CD4-positive, alpha-beta T cell treated with Interferon gamma for 1 hour (primary cell): ENCODE results near the gene CLK2.
"Not testable (repeated sequence)": the region's sequence is repeated elsewhere in the genome, so short reads cannot be mapped to it uniquely, and the experiment has no call there.

Experiments used
- DNase-seq: peaks from one replicate; pipeline ENCODE4 v3.0.0-alpha.2; 2020

Gene CLK2

DNA sequence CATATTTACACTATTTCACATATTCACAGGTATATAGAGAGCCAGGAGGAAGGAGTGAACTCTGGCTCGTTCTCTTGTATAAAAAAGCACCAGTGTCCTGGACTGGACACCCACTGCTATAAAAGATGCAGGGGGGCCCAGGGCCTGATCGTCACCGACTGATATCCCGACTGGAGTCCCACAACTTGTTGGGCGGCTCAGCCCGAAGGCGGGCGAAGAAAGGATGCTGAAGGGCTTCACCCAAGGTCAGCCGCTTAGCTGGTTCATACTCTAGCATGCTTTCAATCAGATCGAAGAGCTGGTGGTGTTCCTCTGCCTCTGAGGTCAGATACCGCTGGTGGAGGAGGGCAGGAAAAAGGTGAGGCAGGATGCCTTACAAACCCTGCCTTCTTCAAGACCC is 10.2 kb downstream of the CLK2 start:
- no peak for DNase-seq

DNA sequence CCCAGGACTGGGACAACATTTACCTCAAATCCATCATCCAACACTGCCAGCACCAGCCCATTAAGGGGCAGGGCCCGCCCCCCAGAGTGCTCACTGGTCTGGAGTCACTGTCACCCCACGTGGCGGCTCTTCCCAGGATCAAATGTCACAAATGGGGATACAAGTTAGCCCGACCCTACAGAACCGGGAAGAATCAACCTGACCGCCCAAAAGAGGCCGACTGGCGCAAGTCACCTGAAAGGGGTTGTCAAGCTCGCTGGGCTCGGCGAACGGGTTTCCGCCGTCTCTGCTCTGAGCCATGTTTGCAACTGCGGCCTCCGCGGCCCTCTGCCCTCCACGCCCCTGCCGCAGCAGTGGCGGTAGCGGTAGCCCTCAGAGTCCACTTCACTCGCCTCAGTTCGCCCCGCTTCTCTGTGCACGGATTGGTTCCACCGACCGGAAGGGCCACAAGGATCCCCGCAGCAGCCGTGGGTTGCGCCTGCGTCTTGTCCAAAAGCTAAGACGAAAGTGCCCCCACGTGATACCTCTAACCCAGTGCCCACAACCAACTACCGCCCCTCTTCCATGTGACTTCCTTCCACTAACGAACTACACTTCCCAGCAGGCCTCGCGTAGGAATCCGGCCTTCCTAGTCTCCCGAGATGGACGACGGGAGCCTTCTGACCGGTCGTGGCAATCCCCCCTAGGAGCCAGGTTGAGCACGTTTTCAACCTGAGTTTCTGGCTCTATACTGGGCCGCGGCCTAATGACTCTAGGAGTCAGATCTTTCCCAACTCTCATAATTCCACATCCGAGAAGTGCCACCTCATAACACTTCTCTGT is 11.2 kb downstream of the CLK2 start, which contains the start of gene SCAMP3:
SCAMP3 (minus strand) TSS at position 509 of the 822 bp plus-strand sequence; CDS start at position 300, 209 bp downstream.
- DNase-seq, result peak; percentile 89

DNA sequence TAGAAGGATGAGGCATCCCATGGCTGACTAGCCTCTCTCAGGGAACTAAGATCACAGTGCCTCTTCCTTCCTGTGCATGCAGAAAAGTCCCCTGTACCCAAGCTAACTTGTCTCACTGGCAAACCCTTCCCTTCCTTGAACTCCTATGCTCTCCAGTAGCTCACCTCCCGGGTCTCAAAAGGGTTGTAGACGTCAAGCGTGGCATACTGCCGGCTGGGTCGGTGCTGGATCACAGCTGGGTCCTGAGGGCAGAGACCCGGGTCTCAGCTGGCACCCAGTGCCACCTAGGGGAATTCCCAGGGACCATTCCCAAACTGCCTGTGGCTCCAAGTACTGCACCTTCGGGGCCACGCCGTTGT is 11.8 kb downstream of the CLK2 start:
- DNase-seq, result no peak

DNA sequence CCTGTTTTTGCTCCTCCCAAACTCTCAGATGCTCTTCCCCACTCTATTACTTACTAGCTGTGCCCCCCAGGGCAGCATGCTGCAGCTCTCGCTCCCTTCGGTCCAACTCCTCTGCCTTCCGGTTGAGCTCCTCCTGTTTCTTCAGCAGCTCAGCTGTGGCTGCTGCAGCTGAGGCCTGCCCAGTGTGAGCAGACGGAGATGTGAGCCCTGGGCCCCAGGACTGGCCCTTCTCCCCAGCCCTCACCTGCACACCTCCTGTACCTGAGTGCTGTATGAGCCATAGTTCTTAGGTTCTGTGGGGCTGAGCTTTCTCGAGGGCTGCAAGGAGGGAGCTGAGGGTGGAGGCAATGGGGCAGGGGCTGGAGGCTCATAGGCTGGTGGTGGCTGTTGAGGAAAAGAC is 13.0 kb downstream of the CLK2 start:
- DNase-seq, result no peak

DNA sequence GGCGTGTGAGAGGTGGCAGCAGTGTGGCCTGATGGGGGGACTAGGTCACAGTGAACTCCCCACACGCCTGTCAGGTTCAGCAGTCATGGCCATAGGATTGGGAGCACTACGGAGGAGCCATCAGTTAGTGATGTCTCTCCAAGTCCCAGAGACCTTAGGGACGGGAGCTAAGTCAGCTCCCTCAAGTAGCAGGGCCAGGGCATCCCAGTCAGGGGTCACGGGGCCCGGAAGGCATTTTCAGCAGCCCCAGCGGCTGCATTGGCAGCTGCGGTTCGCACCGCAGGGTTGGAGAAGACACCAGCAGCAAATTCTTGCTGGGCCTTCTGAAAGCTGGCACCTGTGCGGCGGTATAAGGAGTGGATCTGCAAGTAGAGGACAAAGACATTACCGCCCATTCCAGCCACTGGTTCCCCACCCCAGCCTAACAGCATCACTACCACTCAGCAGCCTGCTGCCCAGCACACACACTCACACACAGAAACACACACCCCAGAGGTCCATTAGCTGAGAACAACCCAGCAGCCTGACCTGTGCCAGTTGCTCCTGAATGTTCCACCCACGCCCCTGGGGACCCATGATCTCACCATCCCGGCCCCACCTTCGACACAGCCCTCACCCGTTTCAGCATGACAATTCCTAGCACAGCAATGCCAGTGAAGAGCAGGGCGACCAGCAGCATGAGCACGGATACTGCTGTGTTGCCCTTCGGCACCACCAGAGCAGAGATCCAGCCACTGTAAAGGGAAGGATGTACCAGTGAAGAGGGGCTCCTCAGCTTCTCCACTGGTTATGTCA is 17.0 kb downstream of the CLK2 start:
- no peak for DNase-seq

DNA sequence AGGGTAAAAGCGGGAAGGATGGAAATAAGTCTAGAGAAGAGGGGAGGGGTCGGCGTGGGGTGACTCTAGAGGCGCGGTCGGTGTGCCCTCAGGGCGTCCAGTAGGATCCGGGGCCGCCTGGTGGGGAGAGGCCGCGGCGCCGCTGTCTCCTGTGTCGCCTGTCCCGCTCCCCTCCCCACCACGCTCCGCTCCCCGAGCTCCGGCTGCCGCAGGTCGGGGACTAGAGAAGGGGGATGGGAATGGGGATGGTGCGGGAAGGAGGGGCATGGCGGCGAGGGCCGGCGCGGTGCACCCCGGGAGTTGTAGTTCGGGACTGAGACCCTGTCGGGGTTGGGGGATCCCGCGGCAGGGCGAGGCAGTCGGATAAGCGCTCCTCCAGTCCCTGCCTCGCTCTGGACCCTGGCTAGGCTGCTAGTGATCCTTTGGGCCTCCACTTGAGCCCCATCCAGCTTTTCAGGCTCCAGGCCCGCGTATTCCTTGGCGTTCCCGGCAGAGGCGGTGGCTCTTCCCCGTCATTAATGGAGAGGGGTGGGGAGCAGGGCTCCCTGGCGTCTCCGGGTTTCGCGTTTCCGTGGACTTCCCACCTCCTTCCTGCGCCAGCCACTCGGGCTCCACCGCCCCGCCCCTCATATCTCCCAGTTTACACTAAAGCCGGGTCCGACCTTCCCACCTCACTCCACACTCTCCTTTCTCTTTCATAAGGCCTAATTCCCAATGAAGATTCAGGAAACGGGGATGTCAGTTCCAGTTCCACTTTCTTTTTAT is 17.9 kb downstream of the CLK2 start, which contains the start of gene ENTREP3:
ENTREP3 (minus strand) TSS at position 241 of the 765 bp plus-strand sequence. CDS start 606 bp downstream, outside the sequence.
- peak; percentile 75 for DNase-seq

DNA sequence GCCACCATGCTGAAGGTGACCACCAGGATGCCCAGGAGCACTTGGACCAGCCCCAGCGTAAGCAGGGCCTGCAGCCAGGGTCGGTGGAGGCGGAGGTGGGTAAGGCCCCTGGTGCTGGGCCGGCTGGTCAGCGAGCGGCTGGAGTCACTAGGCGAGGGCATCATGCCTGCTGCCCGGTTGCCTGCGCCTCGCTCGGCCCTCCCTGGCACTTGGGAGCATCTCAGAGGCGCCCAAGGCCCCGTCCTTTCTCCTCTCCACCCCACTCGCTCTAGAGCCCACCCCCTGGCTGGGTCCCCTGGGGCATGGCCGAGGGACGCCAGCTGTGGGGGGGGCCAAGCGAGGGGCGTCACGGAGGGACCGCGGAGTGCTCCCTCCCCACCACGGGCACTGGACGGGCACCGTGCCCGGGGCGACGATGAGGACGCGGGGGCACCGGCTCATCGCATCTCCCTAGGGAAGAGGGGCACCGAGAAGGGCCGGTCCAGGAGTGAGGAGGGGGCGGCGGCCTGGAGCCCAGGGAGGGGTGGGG is 18.5 kb downstream of the CLK2 start:
- DNase-seq, result no peak

DNA sequence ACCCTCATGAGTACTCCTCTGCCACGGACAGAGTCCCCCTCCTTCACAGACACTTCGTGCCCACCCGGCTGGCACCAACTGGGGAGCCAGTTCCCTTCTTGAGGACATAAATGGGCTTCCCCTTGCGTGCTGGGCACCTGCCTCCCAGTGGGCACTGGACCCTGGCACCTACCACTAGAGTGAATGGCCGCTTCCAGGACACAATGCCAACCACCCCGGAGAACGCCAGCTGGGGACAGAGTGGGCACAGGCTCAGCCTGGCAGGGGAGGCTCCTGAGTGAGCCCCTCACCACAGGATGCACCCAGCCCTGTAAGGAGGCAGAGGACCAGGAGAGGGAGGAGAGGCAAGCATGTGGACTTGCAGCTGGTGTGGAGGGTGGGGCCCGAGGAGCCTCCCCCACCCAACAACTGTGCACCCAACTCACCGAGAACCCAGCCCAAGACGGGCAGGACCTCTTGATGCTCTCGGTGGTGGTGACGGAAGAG is 19.0 kb downstream of the CLK2 start:
- no peak for DNase-seq

DNA sequence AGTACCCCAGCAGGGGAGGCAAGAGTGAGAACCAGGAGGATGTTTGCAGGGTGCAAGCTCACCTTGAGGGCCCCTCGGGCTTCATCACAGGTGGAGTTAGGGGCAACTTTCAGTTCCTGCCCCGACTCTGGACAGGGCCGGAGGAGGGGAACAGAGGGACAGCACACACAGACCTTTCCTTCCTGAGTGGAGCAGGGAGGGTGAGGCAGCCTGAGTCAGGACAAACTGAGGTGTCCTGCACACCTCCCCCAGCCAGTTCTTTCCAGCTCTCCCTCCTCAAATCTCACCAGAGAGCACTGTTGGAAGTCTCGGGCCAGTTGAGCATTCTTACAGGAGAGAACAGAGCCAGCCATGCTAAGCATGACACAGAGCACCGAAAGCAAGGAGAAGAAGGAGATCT is 19.5 kb downstream of the CLK2 start:
- DNase-seq, result no peak

DNA sequence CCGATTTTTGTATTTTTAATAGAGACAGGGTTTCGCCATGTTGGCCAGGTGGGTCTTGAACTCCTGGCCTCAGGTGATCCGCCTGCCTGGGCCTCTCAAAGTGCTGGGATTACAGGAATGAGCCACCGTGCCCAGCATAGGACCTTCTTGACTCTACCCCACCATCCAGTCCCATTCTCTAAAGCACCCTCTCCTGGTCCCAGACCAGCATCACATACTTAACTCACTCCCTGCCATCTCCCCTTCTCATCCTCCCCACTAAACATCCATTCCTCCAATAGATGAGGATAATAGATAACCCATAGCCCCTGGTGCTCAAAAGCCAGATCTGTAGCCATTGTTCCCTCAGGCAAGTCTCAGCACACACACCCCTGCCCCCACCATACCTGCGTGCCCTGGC is 20.1 kb downstream of the CLK2 start:
- no peak for DNase-seq

DNA sequence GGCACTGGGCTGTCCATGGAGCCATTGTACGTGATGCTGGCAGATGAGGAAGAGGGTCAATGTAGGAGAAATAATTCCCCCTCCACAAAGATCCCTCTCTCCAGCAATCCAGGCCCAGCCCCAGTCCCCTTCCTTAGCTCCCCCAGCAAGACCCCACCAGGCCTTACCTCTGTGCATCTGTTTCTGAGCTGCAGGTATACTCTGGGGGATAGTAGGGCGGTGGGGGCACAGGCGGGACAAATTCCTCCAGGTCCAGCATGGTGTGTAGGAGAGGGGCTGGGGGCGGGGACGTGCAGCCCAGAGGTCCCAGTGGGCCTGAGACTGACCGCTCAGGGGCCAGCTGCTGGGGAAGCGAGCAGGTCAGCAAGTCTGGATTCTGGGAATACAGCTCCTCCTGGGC is 21.7 kb downstream of the CLK2 start:
- no peak for DNase-seq

DNA sequence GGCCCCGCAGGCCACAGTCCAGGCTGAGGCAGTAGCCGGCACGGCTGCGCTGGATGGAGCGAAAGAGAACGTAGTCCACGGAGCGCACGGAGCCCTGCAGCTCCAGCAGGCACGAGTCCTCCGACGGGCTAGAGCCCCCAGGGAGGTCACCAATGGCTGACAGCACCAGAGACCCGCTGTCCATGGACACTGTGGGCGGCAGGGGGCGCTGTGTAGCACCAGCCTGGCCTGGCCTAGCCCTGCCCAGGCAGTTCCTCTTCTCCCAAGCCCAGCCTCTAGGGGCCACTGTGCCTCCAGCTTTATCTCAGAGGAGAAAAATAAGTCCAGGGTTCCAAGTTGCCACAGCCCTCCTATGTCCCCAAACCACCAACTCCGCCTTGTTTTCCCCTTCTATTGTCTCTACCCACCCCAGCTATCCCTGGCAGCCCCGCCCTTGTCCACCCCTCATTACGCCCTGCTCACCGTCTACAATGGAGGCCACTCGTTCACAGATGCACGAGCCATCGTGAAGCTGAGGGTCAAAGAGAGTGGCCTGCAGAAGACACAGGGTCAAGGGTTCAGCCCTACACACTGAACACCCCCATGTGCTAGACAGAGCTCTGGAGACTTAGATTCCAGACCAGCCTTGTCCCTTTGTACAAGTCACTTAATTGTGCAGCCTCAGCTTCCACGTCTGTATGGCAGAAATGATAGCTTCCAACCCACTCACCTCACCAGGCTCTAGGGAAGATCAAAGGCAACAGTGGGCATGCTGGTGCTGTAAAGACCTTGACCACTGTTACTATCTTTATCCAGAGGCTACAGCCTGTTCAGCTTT is 22.5 kb downstream of the CLK2 start:
- DNase-seq, result peak; percentile 93

DNA sequence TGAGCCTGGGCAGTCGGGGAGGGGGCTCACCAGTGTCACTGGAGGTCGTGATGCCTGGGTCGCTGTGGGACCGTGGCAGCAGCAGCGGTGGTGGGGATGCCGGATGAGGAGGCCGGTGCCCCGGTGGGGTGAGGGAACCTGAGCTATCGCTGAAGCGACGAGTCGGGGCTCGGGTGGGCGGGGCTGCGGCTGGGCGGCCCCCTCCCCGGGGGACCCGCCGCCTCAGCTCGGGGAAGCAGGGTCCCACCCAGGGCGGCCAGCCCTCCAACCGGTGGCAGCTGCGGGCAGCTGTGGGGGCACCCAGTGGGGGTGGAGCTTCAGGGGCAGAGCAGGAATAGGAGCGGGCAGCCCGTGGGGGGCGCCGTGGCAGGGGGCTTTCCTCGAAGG is 23.1 kb downstream of the CLK2 start:
- DNase-seq, result peak; percentile 9

DNA sequence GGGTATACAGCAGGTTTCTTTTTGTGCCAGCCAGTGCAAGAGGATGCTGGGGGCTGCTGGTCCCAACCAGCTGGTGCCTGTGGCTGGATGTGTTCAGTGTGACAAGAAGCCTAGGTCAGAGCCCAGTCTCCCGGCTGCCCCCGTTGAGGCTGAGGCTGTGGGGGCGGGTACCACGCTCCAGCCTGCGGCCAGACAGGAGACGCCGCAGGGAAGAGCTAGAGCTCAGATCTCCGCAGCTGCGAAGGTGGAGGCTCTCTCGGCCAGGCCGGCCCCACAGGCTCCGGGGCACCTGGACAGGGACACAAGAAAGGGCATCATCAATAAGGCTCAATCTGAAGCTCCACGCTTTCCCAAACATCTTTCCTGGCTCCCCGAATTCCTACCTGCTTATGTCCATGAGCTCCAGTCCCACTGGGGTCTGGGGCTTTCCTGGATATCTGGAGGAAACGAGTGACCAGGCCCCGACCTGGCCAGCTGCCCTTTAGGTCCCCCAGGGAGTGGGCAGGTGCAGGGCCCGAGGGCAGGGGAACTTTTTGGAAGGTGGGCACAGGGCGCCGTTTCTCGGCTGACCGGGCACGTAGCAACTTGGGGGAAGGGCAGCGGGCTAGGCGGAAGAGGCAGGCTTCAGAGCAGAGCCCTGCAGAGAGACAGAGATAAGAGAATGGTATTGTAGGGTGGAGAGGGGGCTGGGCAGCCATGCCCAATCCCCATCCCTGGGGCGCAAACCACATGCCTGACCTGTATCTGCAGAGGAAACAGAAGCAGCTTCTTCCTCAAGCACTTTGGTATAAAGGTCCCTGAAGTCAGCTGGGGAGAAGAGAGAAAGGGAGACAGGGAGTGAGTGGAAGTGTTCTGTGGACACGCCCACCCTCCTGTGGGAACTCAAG is 25.4 kb downstream of the CLK2 start:
- no peak for DNase-seq

DNA sequence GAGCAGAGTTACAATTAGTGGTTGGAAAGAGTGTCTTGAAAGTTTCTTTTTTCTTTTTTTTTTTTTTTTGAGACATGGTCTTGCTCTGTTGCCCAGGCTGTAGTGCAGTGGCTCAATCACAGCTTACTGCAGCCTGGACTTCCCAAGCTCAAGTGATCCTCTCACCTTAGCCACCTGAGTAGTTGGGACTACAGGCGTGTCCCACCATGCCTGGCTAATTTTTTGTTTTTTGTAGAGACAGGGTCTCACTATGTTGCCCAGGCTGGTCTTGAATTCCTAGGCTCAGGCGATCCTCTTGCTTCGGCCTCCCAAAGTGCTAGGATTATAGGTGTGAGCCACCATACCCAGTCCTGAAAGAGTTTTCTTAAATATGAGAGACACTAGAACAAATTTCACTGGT is 26.5 kb downstream of the CLK2 start:
- DNase-seq, result not testable (repeated sequence)

DNA sequence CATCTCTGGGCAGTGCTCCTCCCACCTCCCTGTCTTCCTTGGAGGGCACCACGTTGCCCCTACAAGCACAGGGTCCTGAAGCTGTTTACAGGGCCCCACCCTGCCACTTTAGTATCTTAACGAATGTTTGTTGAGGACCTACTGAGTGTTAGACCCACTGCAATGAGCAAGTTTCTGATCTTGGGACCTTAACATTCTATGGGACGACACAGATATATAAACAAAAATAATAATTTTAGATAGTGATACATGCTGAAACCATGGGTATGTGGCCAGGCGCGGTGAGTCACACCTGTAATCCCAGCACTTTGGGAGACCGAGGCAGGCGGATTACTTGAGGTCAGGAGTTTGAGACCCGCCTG is 28.2 kb downstream of the CLK2 start:
- no peak for DNase-seq

DNA sequence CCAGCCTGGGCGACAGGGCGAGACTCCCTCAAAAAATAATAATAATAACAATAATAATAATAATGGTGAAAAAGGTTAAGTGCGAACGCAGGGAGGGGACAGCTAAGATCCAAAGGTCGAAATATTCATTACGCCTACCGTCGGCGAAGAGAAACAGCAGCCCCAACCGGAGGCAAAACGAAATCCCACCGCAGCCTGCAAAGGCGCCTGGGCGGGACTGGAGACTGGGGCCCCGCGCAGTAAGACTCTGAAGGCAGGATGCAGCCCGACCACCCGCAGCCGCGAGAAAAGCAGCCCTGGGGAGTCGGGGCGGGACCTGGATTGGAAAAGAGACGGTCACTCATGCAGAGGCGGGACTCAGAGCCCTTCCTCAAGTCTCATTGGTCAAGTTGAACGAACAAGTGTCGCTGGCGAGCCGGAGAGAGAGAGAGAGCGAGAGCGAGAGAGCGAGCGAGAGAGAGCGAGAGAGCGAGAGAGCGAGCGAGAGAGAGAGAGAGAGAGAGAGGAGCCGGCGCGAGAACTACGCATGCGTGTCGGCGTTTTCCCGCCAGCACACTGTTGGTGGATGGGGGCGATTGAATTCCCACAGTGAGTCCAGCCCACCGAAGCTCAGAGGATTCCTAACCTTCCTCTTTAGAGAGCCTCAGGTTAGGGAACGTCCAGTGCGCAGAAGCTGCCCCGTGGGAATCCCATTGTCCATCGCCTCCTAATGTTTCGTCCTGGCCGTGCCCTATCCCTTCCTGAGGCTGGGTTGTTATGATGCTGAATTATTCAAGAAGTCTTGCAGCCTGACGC is 28.7 kb downstream of the CLK2 start:
- DNase-seq, result peak; percentile 96

DNA sequence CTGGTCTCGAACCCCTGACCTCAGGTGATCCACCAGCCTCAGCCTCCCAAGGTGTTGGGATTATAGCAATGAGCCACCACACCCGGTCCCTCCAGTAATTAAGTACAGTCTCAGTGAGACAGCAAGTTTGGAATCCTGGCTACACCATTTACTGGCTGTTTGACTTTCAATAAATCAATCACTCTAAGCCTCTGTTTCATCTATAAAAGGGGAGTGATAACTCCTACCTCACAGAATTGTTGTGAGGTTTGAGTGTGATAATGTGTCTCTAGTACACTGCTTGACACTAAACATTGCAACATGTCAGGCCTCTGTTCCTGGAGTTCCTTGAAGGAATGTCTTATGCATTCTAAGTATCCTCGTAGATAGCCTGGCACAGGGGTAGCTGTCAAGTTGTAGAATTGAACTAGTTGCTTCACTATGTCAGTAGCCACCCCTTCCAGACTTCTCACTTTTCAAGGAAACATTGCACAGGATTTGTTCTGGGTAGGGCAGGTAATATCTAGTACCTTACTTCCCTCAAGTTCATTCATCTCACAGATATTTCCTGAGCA is 30.4 kb downstream of the CLK2 start:
- DNase-seq, result no peak

DNA sequence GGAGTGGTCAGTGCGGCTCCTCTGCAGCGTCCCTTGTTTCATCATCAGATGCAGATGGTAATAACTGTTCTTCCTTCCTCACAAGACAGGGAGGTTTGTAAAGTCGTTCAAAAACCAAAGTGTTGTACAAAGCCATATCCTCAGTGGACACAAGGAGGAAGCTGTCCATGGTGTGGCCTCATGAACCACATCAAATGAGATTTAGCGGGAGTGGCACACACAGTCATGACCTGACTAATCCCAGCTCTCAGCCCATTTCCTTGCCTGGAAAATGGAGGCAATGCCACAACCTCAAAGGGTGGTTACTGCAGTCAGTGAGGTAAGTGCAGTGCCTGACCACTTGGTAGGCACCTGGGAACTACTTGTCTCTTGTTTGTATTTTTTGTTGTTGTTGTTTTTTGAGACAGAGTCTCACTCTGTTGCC is 31.5 kb downstream of the CLK2 start:
- peak; percentile 33 for DNase-seq
